Measurements from ENCODE around the gene UBASH3A.

UBASH3A gene

DNA sequence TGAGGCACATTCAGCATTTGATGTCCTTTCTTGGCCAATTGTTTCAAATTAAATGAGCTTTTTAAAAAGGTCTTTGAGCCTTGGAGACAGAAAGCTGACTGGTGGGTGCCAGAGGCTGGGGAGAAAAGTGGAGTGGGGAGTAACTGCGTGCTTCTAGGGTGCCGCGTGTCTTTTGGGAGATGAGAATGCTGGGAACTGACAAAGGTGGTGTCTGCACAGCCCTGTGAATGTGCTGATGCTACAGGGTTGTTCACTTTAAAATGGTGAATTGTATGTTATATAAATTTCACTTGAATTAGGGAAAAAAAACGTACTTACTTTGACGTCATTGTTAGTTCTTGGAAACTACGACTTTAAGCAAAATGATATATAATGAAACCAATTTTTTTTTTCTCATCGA, 29.2 kb upstream of the UBASH3A start:
- no peaks in the 10 kb centered on the region for H3K9me3 ChIP-seq (ENCODE audit: insufficient read depth, low read length)
- H3K27me3 ChIP-seq (ENCODE audit: insufficient read depth, insufficient read length), result peaks cover 10% of the 10 kb centered on the region
- H3K4me1 ChIP-seq (ENCODE audit: insufficient read depth, insufficient read length), result peaks cover 10% of the 10 kb centered on the region
- TF ChIP-seq SUZ12 (IDR thresholded peaks at IDR 0.05; ENCODE audit: extremely low read depth, insufficient read depth, insufficient read length) (no peak), YY1 (IDR thresholded peaks at IDR 0.05; ENCODE audit: insufficient read depth, insufficient read length) (no peak), ZNF274 (IDR thresholded peaks at IDR 0.05; ENCODE audit: low read depth, low read length) (no peak)
- no peak overlapping the region for H3K4me3 ChIP-seq (ENCODE audit: insufficient read length, low read depth)
- H3K36me3 ChIP-seq (ENCODE audit: insufficient read depth, insufficient read length, low read length), result no peaks in the 10 kb centered on the region
- no peak overlapping the region for H3K9ac ChIP-seq (ENCODE audit: insufficient read length, low read depth)
- DNase-seq (ENCODE audit: low read depth, low spot score), result no peak

DNA sequence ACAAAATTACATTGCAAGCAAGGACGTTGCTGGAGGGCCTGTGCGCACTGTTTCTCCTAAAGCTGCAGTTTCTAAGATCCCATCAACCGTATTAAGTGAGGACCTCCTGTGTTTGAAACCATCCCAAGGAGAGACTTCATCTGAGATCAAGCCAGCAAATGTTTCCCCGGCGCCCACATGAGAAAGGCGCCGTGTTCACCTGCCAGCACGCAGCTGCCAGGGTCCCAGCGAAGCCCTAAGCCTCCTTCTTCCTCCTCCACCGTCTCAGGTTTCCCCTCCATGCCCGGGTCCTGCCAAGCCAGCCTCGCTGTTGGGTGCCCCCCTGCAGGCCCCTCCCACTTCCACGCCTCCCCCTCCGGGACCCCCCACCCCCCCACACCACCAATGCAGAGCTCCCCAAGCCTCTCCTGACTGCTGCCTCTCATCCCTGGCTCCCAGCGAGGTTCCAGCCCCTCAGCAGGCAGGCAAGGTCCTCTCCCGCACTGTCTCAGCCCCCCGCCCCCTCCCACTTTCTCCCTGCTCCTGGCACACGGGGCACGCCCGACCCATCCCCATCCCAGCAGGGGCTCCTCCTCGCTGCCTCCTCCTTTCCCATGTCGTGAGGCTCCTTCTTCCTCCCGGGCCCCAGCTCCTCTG, 28.7 kb upstream of the UBASH3A start:
- no peaks in the 10 kb centered on the region for H3K36me3 ChIP-seq (ENCODE audit: insufficient read depth, insufficient read length, low read length)
- DNase-seq (ENCODE audit: low read depth, low spot score), result no peak
- peaks cover 10% of the 10 kb centered on the region for H3K4me1 ChIP-seq (ENCODE audit: insufficient read depth, insufficient read length)
- TF ChIP-seq SUZ12 (IDR thresholded peaks at IDR 0.05; ENCODE audit: extremely low read depth, insufficient read depth, insufficient read length) (no peak), ZNF274 (IDR thresholded peaks at IDR 0.05; ENCODE audit: low read depth, low read length) (no peak)
- no peak overlapping the region for H3K4me3 ChIP-seq (ENCODE audit: insufficient read length, low read depth)
- H3K27me3 ChIP-seq (ENCODE audit: insufficient read depth, insufficient read length), result peaks cover 10% of the 10 kb centered on the region
- no peak overlapping the region for H3K9ac ChIP-seq (ENCODE audit: insufficient read length, low read depth)
- no peaks in the 10 kb centered on the region for H3K9me3 ChIP-seq (ENCODE audit: insufficient read depth, low read length)

DNA sequence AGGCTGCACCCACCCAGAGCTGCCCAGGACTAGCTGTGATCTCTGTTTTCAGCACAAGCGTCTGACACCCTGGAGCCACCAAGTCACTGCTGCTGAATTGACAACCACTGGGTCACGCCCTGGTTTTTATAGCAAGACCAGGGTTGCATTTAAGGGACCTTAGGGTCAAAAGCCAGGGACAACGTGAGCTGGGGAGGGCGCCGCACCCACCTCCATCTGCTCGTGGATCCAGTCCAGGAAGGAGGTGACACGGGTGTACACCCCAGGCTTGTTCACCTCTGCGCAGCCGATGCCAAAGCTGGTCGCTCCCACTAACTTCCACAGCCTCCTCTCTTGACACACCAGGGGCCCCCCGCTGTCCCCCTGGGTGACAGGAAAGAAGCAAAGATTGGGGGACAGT, 28.2 kb upstream of the UBASH3A start:
- TF ChIP-seq ZNF274 (IDR thresholded peaks at IDR 0.05; ENCODE audit: low read depth, low read length) (no peak), YY1 (IDR thresholded peaks at IDR 0.05; ENCODE audit: insufficient read depth, insufficient read length) (no peak), SUZ12 (IDR thresholded peaks at IDR 0.05; ENCODE audit: extremely low read depth, insufficient read depth, insufficient read length) (no peak)
- no peak for DNase-seq (ENCODE audit: low read depth, low spot score)
- Histone ChIP-seq H3K36me3 (ENCODE audit: insufficient read depth, insufficient read length, low read length) (no peaks in the 10 kb centered on the region), H3K4me3 (ENCODE audit: insufficient read length, low read depth) (no peak overlapping the region), H3K9ac (ENCODE audit: insufficient read length, low read depth) (no peak overlapping the region), H3K9me3 (ENCODE audit: insufficient read depth, low read length) (no peaks in the 10 kb centered on the region), H3K4me1 (ENCODE audit: insufficient read depth, insufficient read length) (peaks cover 10% of the 10 kb centered on the region), H3K27me3 (ENCODE audit: insufficient read depth, insufficient read length) (peaks cover 10% of the 10 kb centered on the region)

DNA sequence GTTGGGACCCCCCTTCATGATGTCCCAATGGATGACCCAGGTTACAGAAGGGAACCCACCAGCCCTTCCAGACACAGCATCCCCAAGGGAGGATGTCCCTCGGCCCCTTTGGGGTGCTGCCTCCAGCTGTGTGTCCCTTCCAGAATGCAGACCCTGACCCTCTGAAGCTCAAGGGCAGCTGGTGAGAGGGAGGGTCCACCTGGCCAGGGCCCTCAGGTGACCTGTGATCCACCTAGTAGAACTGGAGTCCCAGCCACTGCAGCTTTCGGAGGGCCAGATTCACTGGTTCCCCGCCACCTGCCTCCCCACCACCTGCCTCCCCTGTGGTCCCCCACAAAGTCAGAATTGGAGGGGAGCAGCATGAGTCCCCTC, 27.8 kb upstream of the UBASH3A start:
- Histone ChIP-seq H3K4me3 (ENCODE audit: insufficient read length, low read depth) (no peak overlapping the region), H3K9me3 (ENCODE audit: insufficient read depth, low read length) (no peaks in the 10 kb centered on the region), H3K36me3 (ENCODE audit: insufficient read depth, insufficient read length, low read length) (no peaks in the 10 kb centered on the region), H3K9ac (ENCODE audit: insufficient read length, low read depth) (no peak overlapping the region), H3K27me3 (ENCODE audit: insufficient read depth, insufficient read length) (peaks cover 10% of the 10 kb centered on the region), H3K4me1 (ENCODE audit: insufficient read depth, insufficient read length) (peaks cover 10% of the 10 kb centered on the region)
- DNase-seq (ENCODE audit: low read depth, low spot score), result no peak
- TF ChIP-seq ZNF274 (IDR thresholded peaks at IDR 0.05; ENCODE audit: low read depth, low read length) (no peak), YY1 (IDR thresholded peaks at IDR 0.05; ENCODE audit: insufficient read depth, insufficient read length) (no peak), SUZ12 (IDR thresholded peaks at IDR 0.05; ENCODE audit: extremely low read depth, insufficient read depth, insufficient read length) (no peak)

DNA sequence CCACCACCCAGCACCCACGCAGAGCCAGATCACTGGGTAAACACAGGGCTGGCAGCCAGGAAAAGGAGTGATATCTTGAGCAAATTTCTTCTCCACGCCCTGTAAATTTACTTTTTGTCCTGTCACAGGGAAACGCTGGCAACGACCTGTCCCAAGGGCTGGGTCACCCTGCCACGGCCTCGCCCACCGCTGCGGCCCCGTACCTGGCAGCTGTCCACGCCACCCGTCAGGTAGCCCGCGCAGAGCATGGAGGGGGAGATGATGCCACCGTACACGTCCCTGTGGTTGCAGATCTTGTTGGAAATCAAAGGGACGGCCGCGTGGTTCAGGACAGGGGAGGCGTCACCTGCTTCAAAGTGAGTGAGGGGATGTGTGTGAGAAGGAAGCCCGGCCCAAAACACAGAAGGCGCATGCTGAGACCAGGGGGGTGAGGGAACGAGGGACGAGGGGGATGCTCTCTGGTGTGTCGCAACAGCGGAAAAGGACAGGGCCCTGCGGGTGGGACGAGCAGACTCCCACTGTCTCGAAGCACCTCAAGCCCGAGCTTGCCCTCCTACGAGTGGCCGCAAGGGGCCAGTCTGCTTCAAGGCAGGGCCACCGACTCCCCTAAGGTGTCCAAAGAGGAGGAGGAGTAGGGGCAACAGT, 27.2 kb upstream of the UBASH3A start:
- no peak overlapping the region for H3K4me3 ChIP-seq (ENCODE audit: insufficient read length, low read depth)
- no peak for DNase-seq (ENCODE audit: low read depth, low spot score)
- TF ChIP-seq ZNF274 (IDR thresholded peaks at IDR 0.05; ENCODE audit: low read depth, low read length) (no peak), YY1 (IDR thresholded peaks at IDR 0.05; ENCODE audit: insufficient read depth, insufficient read length) (no peak), SUZ12 (IDR thresholded peaks at IDR 0.05; ENCODE audit: extremely low read depth, insufficient read depth, insufficient read length) (no peak)
- H3K36me3 ChIP-seq (ENCODE audit: insufficient read depth, insufficient read length, low read length), result no peaks in the 10 kb centered on the region
- peaks cover 10% of the 10 kb centered on the region for H3K27me3 ChIP-seq (ENCODE audit: insufficient read depth, insufficient read length)
- no peaks in the 10 kb centered on the region for H3K9me3 ChIP-seq (ENCODE audit: insufficient read depth, low read length)
- no peak overlapping the region for H3K9ac ChIP-seq (ENCODE audit: insufficient read length, low read depth)
- peaks cover 10% of the 10 kb centered on the region for H3K4me1 ChIP-seq (ENCODE audit: insufficient read depth, insufficient read length)

DNA sequence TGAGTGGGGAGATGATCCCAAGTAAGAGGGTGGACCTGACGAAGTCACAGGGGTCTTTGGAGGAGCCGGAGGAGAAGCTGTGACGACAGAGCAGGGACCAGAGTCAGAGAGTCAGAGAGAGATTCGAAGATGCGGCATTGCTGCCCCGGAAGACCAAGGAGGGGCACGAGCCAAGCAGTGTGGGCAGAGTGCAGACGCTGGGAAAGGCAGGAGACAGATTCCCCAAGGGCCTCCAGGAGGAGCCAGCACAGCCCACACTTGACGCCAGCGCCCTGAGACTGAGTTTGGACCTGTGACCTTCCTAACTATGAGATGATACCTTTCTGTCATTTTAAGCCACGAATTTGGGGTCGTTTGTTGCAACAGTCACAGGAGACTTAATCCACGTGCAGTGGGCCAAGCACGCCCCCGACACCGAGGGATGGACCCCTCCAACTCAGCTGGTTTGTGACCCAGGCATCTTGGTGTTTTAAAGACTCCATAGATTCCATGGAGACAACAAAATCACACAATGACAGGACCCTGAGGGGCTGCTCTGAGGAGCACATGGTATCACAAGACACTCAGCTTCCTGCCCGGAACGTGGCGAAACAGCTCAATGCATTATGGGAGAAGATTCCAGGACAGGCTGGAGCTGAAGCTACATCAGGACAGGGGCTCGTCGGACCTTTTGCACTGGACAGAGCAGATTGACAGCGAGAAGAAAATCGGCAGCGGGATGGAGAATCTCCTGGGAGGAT, 26.3 kb upstream of the UBASH3A start:
- Histone ChIP-seq H3K9ac (ENCODE audit: insufficient read length, low read depth) (no peak overlapping the region), H3K36me3 (ENCODE audit: insufficient read depth, insufficient read length, low read length) (no peaks in the 10 kb centered on the region), H3K27me3 (ENCODE audit: insufficient read depth, insufficient read length) (peaks cover 10% of the 10 kb centered on the region), H3K9me3 (ENCODE audit: insufficient read depth, low read length) (no peaks in the 10 kb centered on the region), H3K4me1 (ENCODE audit: insufficient read depth, insufficient read length) (peaks cover 10% of the 10 kb centered on the region), H3K4me3 (ENCODE audit: insufficient read length, low read depth) (no peak overlapping the region)
- DNase-seq (ENCODE audit: low read depth, low spot score), result no peak
- TF ChIP-seq ZNF274 (IDR thresholded peaks at IDR 0.05; ENCODE audit: low read depth, low read length) (no peak), SUZ12 (IDR thresholded peaks at IDR 0.05; ENCODE audit: extremely low read depth, insufficient read depth, insufficient read length) (no peak), YY1 (IDR thresholded peaks at IDR 0.05; ENCODE audit: insufficient read depth, insufficient read length) (no peak)

DNA sequence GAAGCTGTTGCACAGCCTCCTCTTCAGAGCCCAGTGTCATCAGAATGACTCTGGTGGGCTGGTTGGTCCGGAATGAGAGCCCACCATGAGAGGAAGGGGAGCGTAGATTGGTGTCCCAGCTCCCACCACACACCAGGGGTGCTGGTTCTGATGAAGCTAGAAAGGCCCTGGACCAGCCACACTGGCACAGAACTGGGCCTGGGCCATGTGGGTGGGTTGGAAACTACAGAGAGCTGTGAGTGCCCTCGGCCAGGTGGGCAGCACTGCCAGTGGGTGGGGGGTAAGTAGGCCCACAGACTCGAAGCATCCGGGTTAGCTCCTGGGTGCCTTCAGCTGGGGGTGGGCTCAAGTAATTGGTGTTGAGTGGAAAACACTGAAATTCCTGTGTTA, 25.8 kb upstream of the UBASH3A start:
- H3K9ac ChIP-seq (ENCODE audit: insufficient read length, low read depth), result no peak overlapping the region
- peaks cover 10% of the 10 kb centered on the region for H3K4me1 ChIP-seq (ENCODE audit: insufficient read depth, insufficient read length)
- H3K27me3 ChIP-seq (ENCODE audit: insufficient read depth, insufficient read length), result peaks cover 10% of the 10 kb centered on the region
- no peak overlapping the region for H3K4me3 ChIP-seq (ENCODE audit: insufficient read length, low read depth)
- TF ChIP-seq SUZ12 (IDR thresholded peaks at IDR 0.05; ENCODE audit: extremely low read depth, insufficient read depth, insufficient read length) (no peak), ZNF274 (IDR thresholded peaks at IDR 0.05; ENCODE audit: low read depth, low read length) (no peak), YY1 (IDR thresholded peaks at IDR 0.05; ENCODE audit: insufficient read depth, insufficient read length) (no peak)
- H3K9me3 ChIP-seq (ENCODE audit: insufficient read depth, low read length), result no peaks in the 10 kb centered on the region
- no peaks in the 10 kb centered on the region for H3K36me3 ChIP-seq (ENCODE audit: insufficient read depth, insufficient read length, low read length)
- DNase-seq (ENCODE audit: low read depth, low spot score), result no peak
